GM21367 (cell line): ENCODE measurements around the gene ITGBL1.
"Not testable (repeated sequence)": the region's sequence is repeated elsewhere in the genome, so short reads cannot be mapped to it uniquely, and the experiment has no call there.

ENCODE experiments used
- ATAC-seq: cut with Tn5 transposase; IDR thresholded peaks from one replicate; pipeline ENCODE4 v1.9.1; 2021; ENCODE audit not compliant: unreplicated experiment

Gene ITGBL1

GRCh38 chr13:101511161-101511560 is 58.7 kb downstream of the ITGBL1 start:
- no peak for ATAC-seq

- no peak for ATAC-seq
These were observed 59.3 kb downstream of the ITGBL1 start for GRCh38 chr13:101511766-101512165.

- ATAC-seq, result no peak
These were observed 60.2 kb downstream of the ITGBL1 start for GRCh38 chr13:101512650-101513049.

- ATAC-seq, result no peak
These were observed 61.6 kb downstream of the ITGBL1 start for GRCh38 chr13:101514100-101514499.

- ATAC-seq, result peak; percentile 82
These were observed 62.3 kb downstream of the ITGBL1 start for GRCh38 chr13:101514695-101515275.

- no peak for ATAC-seq
These were observed 63.0 kb downstream of the ITGBL1 start for GRCh38 chr13:101515504-101515903.

GRCh38 chr13:101516262-101516661 is 63.8 kb downstream of the ITGBL1 start:
- no peak for ATAC-seq

GRCh38 chr13:101520672-101521071 is 68.2 kb downstream of the ITGBL1 start:
- ATAC-seq, result peak; percentile 59

GRCh38 chr13:101521371-101521770 is 68.9 kb downstream of the ITGBL1 start:
- ATAC-seq, result no peak

GRCh38 chr13:101522607-101523006 is 70.1 kb downstream of the ITGBL1 start:
- ATAC-seq, result no peak

GRCh38 chr13:101523154-101524131 is 71.0 kb downstream of the ITGBL1 start:
- ATAC-seq, result no peak

GRCh38 chr13:101527130-101527529 is 74.7 kb downstream of the ITGBL1 start:
- no peak for ATAC-seq

GRCh38 chr13:101529422-101529821 is 76.9 kb downstream of the ITGBL1 start:
- peak; percentile 60 for ATAC-seq

- no peak for ATAC-seq
These were observed 77.8 kb downstream of the ITGBL1 start for GRCh38 chr13:101530293-101530692.

GRCh38 chr13:101535192-101535746 is 82.8 kb downstream of the ITGBL1 start:
- no peak for ATAC-seq

- ATAC-seq, result no peak
These were observed 83.6 kb downstream of the ITGBL1 start for GRCh38 chr13:101536079-101536478.

- ATAC-seq, result not testable (repeated sequence)
These were observed 92.1 kb downstream of the ITGBL1 start for GRCh38 chr13:101544544-101544943.

- no peak for ATAC-seq
These were observed 92.5 kb downstream of the ITGBL1 start for GRCh38 chr13:101544979-101545378.

- ATAC-seq, result no peak
These were observed 93.0 kb downstream of the ITGBL1 start for GRCh38 chr13:101545521-101545920.

- ATAC-seq, result no peak
These were observed 99.8 kb downstream of the ITGBL1 start for GRCh38 chr13:101552286-101552685.

- no peak for ATAC-seq
These were observed 100.3 kb downstream of the ITGBL1 start for GRCh38 chr13:101552786-101553185.
